ENCODE results near the gene HOXC4.
"Not testable (repeated sequence)": the region's sequence is repeated elsewhere in the genome, so short reads cannot be mapped to it uniquely, and the experiment has no call there.

Gene HOXC4

GRCh38 chr12:54042033-54042432 lies 11.6 kb upstream of the HOXC4 start:
- DNase-seq = not testable (repeated sequence)

GRCh38 chr12:54042970-54043853 lies 10.4 kb upstream of the HOXC4 start:
- DNase-seq = no peak

- DNase-seq = no peak
Observed at GRCh38 chr12:54044425-54045103, 9.1 kb upstream of the HOXC4 start.

GRCh38 chr12:54045401-54045800 lies 8.2 kb upstream of the HOXC4 start:
- no peak for DNase-seq

- DNase-seq = no peak
Observed at GRCh38 chr12:54045868-54046521, 7.6 kb upstream of the HOXC4 start.

GRCh38 chr12:54046809-54047159 lies 6.9 kb upstream of the HOXC4 start:
- DNase-seq = no peak

- no peak for DNase-seq
Observed at GRCh38 chr12:54047160-54047963, 6.3 kb upstream of the HOXC4 start.

- no peak for DNase-seq
Observed at GRCh38 chr12:54047964-54048303, 5.7 kb upstream of the HOXC4 start.

GRCh38 chr12:54048406-54049093 lies 5.1 kb upstream of the HOXC4 start:
- no peak for DNase-seq

- no peak for DNase-seq
Observed at GRCh38 chr12:54049108-54049507, 4.5 kb upstream of the HOXC4 start.

GRCh38 chr12:54050482-54050810 lies 3.2 kb upstream of the HOXC4 start:
- no peak for DNase-seq

- no peak for DNase-seq
Observed at GRCh38 chr12:54051026-54051842, 2.4 kb upstream of the HOXC4 start.

- peak; percentile 34 for DNase-seq
Observed at GRCh38 chr12:54051874-54052437, 1.7 kb upstream of the HOXC4 start.

GRCh38 chr12:54052438-54053002 lies 1.1 kb upstream of the HOXC4 start:
- DNase-seq = no peak

- DNase-seq = no peak
Observed at GRCh38 chr12:54053003-54053750, 458 bp upstream of the HOXC4 start.

GRCh38 chr12:54054742-54055194 lies 1.1 kb downstream of the HOXC4 start:
- no peak for DNase-seq

GRCh38 chr12:54055552-54055951 lies 1.9 kb downstream of the HOXC4 start:
- DNase-seq = no peak

- DNase-seq = no peak
Observed at GRCh38 chr12:54056110-54056509, 2.5 kb downstream of the HOXC4 start.

GRCh38 chr12:54058128-54058768 lies 4.6 kb downstream of the HOXC4 start:
- DNase-seq = no peak

GRCh38 chr12:54059668-54060067 lies 6.0 kb downstream of the HOXC4 start:
- DNase-seq = no peak

Data from DMS153 (cell line).